ENCODE measurements around the gene GPR87. TPM values are rescaled to one million over a fixed set of nuclear protein-coding genes. Genes with fewer than 3 reads are reported as not detected.

The GPR87 gene
- total RNA-seq, 1 experiment from 2014 or later = 3.8 TPM

DNA sequence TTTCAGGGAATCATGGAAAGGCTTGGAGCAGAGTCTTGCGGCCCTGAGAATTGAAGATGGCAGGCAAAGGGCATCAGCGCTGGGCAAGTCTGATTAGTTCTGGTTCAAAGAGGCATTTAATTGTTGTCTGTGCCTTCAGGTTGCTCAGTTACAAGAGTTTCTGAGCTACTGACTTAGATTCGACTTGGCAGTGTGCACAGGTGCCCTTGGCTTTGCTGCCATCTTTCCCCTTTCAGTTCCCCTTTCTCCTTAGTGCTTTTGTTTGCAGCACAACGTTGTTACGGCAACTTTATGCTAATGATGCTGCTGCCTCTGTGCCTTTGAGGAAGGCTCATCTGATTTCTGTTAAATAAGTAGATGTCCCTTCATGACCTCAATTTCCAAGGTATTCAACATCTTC lies 50.8 kb downstream of the GPR87 start:
- no peak for DNase-seq (ENCODE audit: low read depth, low spot score)
- no peak overlapping the region for H3K4me2 ChIP-seq (ENCODE audit: low read length)
- no peak overlapping the region for H3K4me3 ChIP-seq (replicated peaks in 1 of 2; ENCODE audit: low read depth in 1 of 2, low read length in 2 of 2)
- no TSS peak for BruUV-seq (replicated peaks)
- H3K9me3 ChIP-seq (ENCODE audit: control insufficient read depth in 1 of 2, insufficient read depth in 1 of 2, low read depth in 1 of 2, low read length in 2 of 2) = no peaks in the 10 kb centered on the region
- ChIA-PET CTCF (no interaction called here), RAD21 (ENCODE audit: low non-redundant PET in 1 of 2, low total read pairs in 2 of 2, uncharacterized antibody in 2 of 2, unreplicated experiment in 2 of 2) (no interaction called here), POLR2A (no interaction called here)
- no peaks in the 10 kb centered on the region for H3K9me2 ChIP-seq (ENCODE audit: insufficient read depth)
- no peak overlapping the region for H3K27ac ChIP-seq (ENCODE audit: low read depth, low read length)
- H2AFZ ChIP-seq (ENCODE audit: low read depth, low read length, poor library complexity, severe bottlenecking) = no peak overlapping the region
- H3K27me3 ChIP-seq (ENCODE audit: insufficient read depth, low read length) = no peaks in the 10 kb centered on the region
- no peak overlapping the region for H3K9ac ChIP-seq (ENCODE audit: low read length)
- H3K36me3 ChIP-seq (ENCODE audit: control insufficient read depth in 1 of 2, insufficient read depth in 2 of 2, low read length in 2 of 2) = no peaks in the 10 kb centered on the region
- no peak for ATAC-seq
- H4K20me1 ChIP-seq (ENCODE audit: insufficient read depth) = no peaks in the 10 kb centered on the region
- intact Hi-C loops (cut with micrococcal nuclease) = no loop called here
- no peaks in the 10 kb centered on the region for H3K4me1 ChIP-seq (ENCODE audit: control insufficient read depth in 1 of 2, insufficient read depth in 2 of 2, low read length in 2 of 2)
- TF ChIP-seq, protein P1, sequence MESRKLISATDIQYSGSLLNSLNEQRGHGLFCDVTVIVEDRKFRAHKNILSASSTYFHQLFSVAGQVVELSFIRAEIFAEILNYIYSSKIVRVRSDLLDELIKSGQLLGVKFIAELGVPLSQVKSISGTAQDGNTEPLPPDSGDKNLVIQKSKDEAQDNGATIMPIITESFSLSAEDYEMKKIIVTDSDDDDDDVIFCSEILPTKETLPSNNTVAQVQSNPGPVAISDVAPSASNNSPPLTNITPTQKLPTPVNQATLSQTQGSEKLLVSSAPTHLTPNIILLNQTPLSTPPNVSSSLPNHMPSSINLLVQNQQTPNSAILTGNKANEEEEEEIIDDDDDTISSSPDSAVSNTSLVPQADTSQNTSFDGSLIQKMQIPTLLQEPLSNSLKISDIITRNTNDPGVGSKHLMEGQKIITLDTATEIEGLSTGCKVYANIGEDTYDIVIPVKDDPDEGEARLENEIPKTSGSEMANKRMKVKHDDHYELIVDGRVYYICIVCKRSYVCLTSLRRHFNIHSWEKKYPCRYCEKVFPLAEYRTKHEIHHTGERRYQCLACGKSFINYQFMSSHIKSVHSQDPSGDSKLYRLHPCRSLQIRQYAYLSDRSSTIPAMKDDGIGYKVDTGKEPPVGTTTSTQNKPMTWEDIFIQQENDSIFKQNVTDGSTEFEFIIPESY (IDR thresholded peaks at IDR 0.05; ENCODE audit: extremely low read depth, insufficient replicate concordance, low read length) = no peak
- TF ChIP-seq YY1 (IDR thresholded peaks at IDR 0.05; ENCODE audit: extremely low read depth, insufficient replicate concordance, low read depth, low read length) (no peak), EZH2 (IDR thresholded peaks at IDR 0.05) (no peak), CEBPB (IDR thresholded peaks at IDR 0.05; ENCODE audit: low read depth) (no peak), ELF1 (IDR thresholded peaks at IDR 0.05; ENCODE audit: borderline replicate concordance, low read depth) (no peak), EGR1 (IDR thresholded peaks at IDR 0.05; ENCODE audit: low read depth) (no peak), SP1 (IDR thresholded peaks at IDR 0.05; ENCODE audit: low read depth) (no peak), SIN3A (IDR thresholded peaks at IDR 0.05; ENCODE audit: low read depth) (no peak), POLR2A (IDR thresholded peaks at IDR 0.05; ENCODE audit: borderline replicate concordance, extremely low read depth, insufficient read depth, insufficient read length) (no peak), JUND (IDR thresholded peaks at IDR 0.05) (no peak), TCF7L2 (IDR thresholded peaks at IDR 0.05; ENCODE audit: borderline replicate concordance, extremely low read depth, insufficient read depth, insufficient read length) (no peak)
- TF ChIP-seq, protein P2, sequence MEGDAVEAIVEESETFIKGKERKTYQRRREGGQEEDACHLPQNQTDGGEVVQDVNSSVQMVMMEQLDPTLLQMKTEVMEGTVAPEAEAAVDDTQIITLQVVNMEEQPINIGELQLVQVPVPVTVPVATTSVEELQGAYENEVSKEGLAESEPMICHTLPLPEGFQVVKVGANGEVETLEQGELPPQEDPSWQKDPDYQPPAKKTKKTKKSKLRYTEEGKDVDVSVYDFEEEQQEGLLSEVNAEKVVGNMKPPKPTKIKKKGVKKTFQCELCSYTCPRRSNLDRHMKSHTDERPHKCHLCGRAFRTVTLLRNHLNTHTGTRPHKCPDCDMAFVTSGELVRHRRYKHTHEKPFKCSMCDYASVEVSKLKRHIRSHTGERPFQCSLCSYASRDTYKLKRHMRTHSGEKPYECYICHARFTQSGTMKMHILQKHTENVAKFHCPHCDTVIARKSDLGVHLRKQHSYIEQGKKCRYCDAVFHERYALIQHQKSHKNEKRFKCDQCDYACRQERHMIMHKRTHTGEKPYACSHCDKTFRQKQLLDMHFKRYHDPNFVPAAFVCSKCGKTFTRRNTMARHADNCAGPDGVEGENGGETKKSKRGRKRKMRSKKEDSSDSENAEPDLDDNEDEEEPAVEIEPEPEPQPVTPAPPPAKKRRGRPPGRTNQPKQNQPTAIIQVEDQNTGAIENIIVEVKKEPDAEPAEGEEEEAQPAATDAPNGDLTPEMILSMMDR (IDR thresholded peaks at IDR 0.05 in 2 of 3, conservative IDR thresholded peaks at IDR 0.05 in 1 of 3; ENCODE audit: borderline replicate concordance in 1 of 3, insufficient read depth in 1 of 3, low read depth in 2 of 3, low read length in 2 of 3) = no peak
- TF ChIP-seq, protein P3, sequence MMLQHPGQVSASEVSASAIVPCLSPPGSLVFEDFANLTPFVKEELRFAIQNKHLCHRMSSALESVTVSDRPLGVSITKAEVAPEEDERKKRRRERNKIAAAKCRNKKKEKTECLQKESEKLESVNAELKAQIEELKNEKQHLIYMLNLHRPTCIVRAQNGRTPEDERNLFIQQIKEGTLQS (IDR thresholded peaks at IDR 0.05) = no peak
- TF ChIP-seq, protein P4, sequence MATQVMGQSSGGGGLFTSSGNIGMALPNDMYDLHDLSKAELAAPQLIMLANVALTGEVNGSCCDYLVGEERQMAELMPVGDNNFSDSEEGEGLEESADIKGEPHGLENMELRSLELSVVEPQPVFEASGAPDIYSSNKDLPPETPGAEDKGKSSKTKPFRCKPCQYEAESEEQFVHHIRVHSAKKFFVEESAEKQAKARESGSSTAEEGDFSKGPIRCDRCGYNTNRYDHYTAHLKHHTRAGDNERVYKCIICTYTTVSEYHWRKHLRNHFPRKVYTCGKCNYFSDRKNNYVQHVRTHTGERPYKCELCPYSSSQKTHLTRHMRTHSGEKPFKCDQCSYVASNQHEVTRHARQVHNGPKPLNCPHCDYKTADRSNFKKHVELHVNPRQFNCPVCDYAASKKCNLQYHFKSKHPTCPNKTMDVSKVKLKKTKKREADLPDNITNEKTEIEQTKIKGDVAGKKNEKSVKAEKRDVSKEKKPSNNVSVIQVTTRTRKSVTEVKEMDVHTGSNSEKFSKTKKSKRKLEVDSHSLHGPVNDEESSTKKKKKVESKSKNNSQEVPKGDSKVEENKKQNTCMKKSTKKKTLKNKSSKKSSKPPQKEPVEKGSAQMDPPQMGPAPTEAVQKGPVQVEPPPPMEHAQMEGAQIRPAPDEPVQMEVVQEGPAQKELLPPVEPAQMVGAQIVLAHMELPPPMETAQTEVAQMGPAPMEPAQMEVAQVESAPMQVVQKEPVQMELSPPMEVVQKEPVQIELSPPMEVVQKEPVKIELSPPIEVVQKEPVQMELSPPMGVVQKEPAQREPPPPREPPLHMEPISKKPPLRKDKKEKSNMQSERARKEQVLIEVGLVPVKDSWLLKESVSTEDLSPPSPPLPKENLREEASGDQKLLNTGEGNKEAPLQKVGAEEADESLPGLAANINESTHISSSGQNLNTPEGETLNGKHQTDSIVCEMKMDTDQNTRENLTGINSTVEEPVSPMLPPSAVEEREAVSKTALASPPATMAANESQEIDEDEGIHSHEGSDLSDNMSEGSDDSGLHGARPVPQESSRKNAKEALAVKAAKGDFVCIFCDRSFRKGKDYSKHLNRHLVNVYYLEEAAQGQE (IDR thresholded peaks at IDR 0.05; ENCODE audit: low read depth) = no peak
- TF ChIP-seq, protein P5, sequence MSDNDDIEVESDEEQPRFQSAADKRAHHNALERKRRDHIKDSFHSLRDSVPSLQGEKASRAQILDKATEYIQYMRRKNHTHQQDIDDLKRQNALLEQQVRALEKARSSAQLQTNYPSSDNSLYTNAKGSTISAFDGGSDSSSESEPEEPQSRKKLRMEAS (IDR thresholded peaks at IDR 0.05) = no peak
- no peaks in the 10 kb centered on the region for H3K79me2 ChIP-seq (ENCODE audit: insufficient read depth, low read length)
